ENCODE data around the gene TYMS.

- TF ChIP-seq, protein P1, sequence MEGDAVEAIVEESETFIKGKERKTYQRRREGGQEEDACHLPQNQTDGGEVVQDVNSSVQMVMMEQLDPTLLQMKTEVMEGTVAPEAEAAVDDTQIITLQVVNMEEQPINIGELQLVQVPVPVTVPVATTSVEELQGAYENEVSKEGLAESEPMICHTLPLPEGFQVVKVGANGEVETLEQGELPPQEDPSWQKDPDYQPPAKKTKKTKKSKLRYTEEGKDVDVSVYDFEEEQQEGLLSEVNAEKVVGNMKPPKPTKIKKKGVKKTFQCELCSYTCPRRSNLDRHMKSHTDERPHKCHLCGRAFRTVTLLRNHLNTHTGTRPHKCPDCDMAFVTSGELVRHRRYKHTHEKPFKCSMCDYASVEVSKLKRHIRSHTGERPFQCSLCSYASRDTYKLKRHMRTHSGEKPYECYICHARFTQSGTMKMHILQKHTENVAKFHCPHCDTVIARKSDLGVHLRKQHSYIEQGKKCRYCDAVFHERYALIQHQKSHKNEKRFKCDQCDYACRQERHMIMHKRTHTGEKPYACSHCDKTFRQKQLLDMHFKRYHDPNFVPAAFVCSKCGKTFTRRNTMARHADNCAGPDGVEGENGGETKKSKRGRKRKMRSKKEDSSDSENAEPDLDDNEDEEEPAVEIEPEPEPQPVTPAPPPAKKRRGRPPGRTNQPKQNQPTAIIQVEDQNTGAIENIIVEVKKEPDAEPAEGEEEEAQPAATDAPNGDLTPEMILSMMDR (IDR thresholded peaks at IDR 0.05) = no peak
- no peak for TF ChIP-seq POLR2A (IDR thresholded peaks at IDR 0.05)
These were observed 30.9 kb downstream of the TYMS start for GRCh38 chr18:688323-688722.

Measured in uterus (tissue), 2 donors.